ENCODE data around the gene TSPAN6.

The TSPAN6 gene

GRCh38 chrX:100647095-100647494 lies 10.5 kb upstream of the TSPAN6 start:
- DNase-seq, result no peak

DNA sequence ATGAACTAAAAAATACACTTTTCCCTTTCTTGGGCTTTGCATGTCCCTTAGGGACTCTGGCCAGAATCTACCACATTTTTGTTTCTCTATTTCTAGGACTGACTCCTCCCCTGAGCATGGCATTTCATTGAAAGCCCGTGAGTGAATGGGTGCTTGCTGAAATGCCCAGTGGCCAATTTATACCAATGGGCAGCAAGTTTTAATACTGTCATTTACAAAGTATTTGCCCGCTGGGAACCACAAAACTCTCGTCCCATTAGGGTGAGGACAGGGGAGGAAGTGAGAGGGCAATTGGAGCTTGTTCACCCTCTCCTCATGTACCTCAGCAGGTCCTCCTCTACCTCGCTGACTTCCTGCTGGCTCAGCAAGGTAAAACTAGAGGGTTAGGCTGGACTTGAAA lies 8.5 kb upstream of the TSPAN6 start:
- DNase-seq, result no peak

DNA sequence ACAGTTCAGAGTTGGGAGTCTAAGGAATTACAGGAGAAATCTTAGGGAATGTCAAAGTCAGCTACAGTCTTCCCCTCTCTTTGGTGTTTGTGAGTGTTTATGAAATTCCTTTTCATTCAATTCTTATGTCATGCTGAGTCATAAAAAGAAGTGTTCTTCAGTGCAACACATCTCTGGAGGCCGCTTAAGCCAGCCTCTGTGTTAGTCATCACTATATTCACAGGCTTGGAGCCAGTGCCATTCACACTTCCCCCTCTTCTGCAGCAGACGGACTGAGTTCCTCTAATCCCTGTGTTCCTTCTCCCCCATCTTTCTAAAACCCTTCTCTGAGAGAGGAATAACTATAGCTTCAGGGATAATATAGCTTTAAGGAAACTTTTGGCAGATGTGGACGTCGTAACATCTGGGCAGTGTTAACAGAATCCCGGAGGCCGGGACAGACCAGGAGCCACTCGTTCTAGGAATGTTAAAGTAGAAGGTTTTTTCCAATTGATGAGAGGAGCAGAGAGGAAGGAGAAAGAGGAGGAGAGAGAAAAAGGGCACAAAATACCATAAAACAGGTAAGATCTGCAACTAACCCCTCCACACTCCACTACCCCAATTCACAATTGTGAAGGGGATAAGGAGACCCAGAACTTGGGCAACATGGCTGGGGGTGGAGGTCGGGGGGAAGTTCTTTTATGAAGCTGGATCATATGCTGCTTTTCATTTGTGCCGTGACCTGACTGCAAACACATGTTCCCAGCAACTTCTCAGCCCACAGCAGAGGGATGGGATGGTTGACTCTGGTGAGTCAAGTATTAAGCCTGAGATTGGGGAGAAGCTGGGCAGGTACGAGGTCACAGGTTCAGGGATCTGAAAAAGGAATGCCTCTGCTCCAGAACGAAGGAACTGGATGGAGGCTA lies 7.6 kb upstream of the TSPAN6 start, which contains the start of gene SRPX2:
Gene SRPX2 (plus strand): TSS at position 244 of the 905 bp plus-strand sequence. CDS start 2,124 bp downstream, outside the sequence.
- peak; percentile 85 for DNase-seq

GRCh38 chrX:100643212-100643611 lies 6.6 kb upstream of the TSPAN6 start:
- no peak for DNase-seq

DNA sequence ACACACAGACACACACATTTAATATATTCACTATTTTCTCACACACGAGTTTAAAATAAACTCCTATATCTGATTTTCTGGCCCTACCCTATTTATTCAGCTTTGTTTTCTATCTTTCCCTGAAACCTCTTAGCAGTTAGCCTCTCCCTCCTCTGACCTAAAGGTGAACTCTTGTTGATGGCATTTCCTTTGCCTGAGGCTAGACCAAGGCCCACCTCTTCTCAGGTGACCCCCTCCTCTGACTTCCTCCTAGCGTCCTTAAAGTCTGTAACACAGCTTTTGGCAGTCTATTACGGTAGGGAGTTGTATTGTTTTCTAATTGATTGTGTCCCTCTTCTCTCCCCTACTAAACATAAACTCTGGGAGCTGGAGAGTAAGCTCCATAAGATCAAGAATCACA lies 5.7 kb upstream of the TSPAN6 start:
- no peak for DNase-seq

GRCh38 chrX:100635989-100636320 lies 651 bp downstream of the TSPAN6 start:
- DNase-seq, result no peak

GRCh38 chrX:100635040-100635439 lies 1.6 kb downstream of the TSPAN6 start:
- DNase-seq, result no peak

DNA sequence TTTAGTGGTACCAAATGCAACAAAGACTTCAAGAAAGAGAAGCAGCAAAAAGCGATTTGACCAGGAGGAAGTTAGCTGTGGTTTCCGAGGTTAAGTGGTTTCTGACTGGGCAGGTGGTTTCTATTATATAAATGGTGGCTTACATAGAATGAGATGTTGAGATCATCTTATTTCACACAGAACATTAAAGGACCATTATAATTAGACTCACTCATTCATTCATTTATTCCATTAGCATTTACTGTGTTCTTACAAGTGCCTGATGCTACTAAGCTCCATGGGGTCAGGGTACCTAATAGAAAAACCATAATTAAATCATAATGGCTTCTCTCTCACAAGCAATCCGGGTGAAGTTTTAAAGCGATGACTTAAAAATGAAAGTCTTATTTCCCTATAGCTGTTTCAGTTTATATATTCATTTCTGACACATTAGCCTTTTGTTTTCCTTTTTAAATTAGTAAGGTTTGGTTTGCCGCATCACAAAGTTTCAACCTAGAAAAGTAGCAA lies 10.6 kb downstream of the TSPAN6 start:
- peak; percentile 11 for DNase-seq

- DNase-seq, result no peak
Measured at GRCh38 chrX:100623001-100623400, 13.6 kb downstream of the TSPAN6 start.

DNA sequence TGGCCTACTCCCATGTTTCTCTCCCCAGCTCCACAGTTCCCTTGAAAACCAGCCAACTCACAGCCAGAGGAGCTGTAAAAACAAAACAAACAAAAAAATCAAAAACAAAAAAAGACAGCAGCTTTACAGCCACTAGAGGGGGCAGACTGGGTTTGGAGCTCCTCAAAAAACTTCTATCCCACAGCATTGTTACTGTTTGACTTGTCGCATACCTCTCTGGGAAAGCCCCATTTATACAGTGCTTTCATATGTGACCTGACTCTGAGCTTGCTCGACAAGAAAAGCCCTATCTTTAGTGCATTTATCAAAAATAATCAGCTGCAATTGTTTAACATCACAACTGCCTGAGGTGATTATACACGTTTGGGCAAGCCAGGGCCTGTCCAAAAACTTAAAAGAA lies 21.6 kb downstream of the TSPAN6 start:
- peak; percentile 15 for DNase-seq

- no peak for DNase-seq
Measured at GRCh38 chrX:100611951-100612350, 24.7 kb downstream of the TSPAN6 start.

DNA sequence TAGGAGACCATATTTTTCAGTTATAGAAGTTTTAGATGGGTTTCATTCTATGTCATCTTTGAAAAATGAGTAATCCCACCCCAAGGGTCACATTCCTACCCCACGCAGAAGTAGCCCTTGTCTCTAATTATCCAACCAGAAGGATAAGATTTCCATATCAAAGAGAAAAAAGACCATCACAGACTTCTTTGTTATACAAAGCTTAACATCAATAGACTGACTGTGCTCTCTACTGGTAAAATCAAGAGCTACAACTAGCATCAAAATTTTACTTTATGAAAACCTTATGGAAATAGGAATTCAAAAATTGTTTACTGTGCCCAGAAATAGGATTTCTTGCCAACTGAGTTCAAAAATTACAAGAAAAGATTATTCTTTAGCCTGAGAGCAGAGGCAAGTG lies 27.0 kb downstream of the TSPAN6 start:
- no peak for DNase-seq

DNA sequence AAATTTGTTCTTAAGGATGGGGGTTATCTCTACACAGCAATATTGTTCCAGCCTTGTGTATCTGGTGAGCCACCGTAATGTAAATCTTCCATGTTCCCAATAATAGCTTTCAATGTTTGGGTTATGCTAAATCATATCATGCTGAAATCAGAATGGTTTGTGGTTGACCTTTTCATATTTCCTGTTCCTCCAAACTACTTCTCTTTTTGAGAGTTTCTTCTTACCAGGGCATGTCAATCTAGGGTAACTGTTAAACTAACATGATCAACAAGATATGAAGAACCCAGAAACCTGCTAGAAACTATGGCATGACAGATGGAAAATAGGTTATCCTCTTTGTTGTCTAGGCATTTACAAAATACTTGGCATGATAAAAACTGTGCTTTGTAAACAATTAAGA lies 29.9 kb downstream of the TSPAN6 start:
- peak; percentile 35 for DNase-seq

- DNase-seq, result peak; percentile 5
Measured at GRCh38 chrX:100600758-100601157, 35.8 kb downstream of the TSPAN6 start.

GRCh38 chrX:100600340-100600739 lies 36.3 kb downstream of the TSPAN6 start:
- DNase-seq, result no peak

DNA sequence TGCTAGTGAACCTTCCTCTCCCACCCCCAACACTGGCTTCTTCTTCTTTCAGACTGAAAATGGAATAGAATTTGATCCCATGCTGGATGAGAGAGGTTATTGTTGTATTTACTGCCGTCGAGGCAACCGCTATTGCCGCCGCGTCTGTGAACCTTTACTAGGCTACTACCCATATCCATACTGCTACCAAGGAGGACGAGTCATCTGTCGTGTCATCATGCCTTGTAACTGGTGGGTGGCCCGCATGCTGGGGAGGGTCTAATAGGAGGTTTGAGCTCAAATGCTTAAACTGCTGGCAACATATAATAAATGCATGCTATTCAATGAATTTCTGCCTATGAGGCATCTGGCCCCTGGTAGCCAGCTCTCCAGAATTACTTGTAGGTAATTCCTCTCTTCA lies 37.1 kb downstream of the TSPAN6 start:
- DNase-seq, result no peak

- DNase-seq, result no peak
Measured at GRCh38 chrX:100596601-100597000, 40.0 kb downstream of the TSPAN6 start.

GRCh38 chrX:100593581-100593980 lies 43.0 kb downstream of the TSPAN6 start:
- DNase-seq, result no peak

GRCh38 chrX:100593126-100593525 lies 43.5 kb downstream of the TSPAN6 start:
- no peak for DNase-seq

DNA sequence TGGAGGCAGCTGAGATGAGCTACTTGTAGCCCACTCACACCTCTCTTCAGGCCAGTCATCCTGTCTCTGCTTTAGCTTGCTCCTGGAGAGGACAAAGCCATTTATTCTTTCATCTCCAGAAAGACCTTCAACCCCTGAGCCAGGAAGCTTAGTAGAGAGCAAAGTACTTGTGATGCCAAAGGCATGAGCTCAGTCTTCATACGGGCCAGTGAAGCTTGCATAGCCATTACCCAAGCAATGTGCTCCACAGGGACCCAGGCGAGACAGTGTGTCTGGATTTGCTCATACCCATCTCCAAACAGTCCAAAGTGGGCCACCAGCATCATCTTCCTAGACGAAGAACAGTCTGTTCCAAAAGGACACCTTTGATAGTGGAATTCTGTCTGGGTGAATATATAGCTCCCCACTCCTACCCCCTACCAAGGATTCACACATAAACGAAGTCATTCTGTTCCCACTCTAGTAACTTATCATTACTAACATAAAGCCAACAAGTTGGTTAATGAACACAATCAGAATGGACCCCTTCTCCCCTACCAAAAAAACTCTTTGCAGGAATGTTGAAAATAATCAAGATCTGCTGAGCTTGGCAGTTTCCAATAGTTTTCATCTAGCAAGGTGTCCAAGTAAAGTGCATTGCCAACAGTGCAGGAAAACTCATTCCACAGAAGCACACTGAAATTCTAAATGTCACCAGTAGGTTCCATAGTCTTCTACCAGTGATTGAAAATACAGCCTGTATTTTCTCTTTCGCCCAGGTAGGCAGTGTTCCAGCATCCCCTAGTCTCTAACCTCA lies 45.2 kb downstream of the TSPAN6 start:
- DNase-seq, result no peak

DNA sequence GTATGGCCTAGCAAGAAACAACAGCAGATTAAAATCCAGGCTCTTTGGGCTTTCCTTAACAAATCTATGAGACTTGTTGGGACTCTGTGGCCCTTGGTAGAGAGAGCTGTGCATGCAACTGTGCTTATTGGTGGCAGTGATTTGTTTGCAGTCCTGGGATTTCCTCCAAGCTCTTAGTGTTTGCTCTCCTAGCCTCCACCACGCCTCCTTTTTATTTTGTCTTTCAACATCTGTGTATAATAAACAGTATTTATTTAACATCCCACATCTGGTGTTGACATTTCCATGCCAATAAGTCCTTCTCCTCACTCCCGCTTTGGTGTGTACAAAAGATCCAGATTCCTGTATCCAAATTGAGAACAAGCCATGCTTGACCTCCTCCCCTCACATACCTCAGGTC lies 48.7 kb downstream of the TSPAN6 start:
- DNase-seq, result no peak

GRCh38 chrX:100586747-100587146 lies 49.9 kb downstream of the TSPAN6 start:
- no peak for DNase-seq

DNA sequence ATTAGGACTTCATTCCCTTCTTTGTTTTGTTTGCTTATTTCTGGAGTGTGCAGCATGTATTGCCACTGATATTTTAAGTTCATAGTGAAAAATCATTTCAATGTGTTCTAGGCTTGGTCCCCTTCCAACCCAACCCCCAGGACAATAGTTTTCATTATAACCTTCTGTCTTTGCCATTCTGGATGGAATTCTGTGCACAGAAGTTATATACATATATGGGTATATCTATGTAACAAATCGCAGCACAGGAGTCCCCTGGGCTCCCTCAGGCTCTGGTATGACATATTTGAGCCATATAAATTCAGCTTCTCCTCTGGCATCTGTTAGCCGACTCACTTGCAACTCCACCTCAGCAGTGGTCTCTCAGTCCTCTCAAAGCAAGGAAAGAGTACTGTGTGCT lies 52.0 kb downstream of the TSPAN6 start, which contains the start of gene TNMD:
Gene TNMD (plus strand): TSS at position 326 of the 400 bp plus-strand sequence. CDS start 83 bp downstream, outside the sequence.
- no peak for DNase-seq

Data from inflammatory macrophage treated with lipopolysaccharide for 4 hours (primary cell).